Measurements from ENCODE around the gene BAZ2B.

GRCh38 chr2:159457589-159457988 lies 158.8 kb downstream of the BAZ2B start:
- no peak for TF ChIP-seq POLR2A (IDR thresholded peaks at IDR 0.05)
- no peak for TF ChIP-seq CTCF (IDR thresholded peaks at IDR 0.05)

Data from thyroid gland (tissue), 4 donors.